ENCODE data around the gene SMC3. TPM values are rescaled to one million over a fixed set of nuclear protein-coding genes. Genes with fewer than 3 reads are reported as not detected.
"Not testable (repeated sequence)": the region's sequence is repeated elsewhere in the genome, so short reads cannot be mapped to it uniquely, and the experiment has no call there.

Gene SMC3
- total RNA-seq, 2 experiments from 2014 or later: 46.8 to 48.0 TPM

DNA sequence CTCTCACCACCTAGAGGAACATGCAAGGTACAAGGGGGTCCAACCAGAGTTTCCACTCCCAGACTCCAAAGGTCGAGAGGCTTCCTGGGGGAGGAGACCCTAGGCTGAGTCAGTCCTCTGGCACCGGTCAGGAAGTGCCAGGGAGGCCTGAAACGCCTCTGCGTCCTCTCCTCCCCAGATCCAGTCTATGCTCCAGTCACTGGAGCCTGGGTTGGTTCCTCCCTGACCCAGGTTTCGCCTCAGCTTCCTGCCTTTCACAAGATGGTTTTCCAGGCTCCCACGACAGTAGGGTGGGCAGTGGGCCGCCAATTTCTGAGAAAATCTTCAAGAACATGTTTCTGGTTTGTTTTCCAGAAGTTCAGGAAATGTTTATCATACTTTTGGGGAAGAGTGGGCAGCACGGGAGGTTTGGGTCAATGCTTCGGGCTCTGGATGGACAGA is 39.7 kb upstream of the SMC3 start:
- intact Hi-C loops (cut with DNase I, micrococcal nuclease): no loop called here
- Histone ChIP-seq H3K36me3 (ENCODE audit: insufficient read depth, low read length) (no peaks in the 10 kb centered on the region), H3K27me3 (ENCODE audit: control insufficient read depth in 1 of 2, insufficient read depth in 2 of 2, low read length in 2 of 2) (no peaks in the 10 kb centered on the region), H3K4me3 (ENCODE audit: low read length) (no peak overlapping the region), H3K27ac (ENCODE audit: low read depth in 1 of 2, low read length in 2 of 2) (no peak overlapping the region), H3K4me1 (ENCODE audit: insufficient read depth, low read length) (peaks cover 24% of the 10 kb centered on the region), H3K9me3 (ENCODE audit: control insufficient read depth in 1 of 2, insufficient read depth in 1 of 2, low read length in 2 of 2) (no peaks in the 10 kb centered on the region)
- Mint-ChIP-seq H3K27ac (no peak overlapping the region), H3K27me3 (no peaks in the 10 kb centered on the region), H3K9me3 (no peaks in the 10 kb centered on the region), H3K4me3 (no peak overlapping the region), H3K4me1 (ENCODE audit: low read depth) (peaks cover 21% of the 10 kb centered on the region), H3K36me3 (ENCODE audit: low read depth) (no peaks in the 10 kb centered on the region)
- no peak for TF ChIP-seq CTCF (IDR thresholded peaks at IDR 0.05)
- CTCF ChIA-PET: no interaction called here
- DNase-seq: no peak
- no peak for ATAC-seq (ENCODE audit: poor library complexity)
- POLR2A ChIA-PET: no interaction called here

DNA sequence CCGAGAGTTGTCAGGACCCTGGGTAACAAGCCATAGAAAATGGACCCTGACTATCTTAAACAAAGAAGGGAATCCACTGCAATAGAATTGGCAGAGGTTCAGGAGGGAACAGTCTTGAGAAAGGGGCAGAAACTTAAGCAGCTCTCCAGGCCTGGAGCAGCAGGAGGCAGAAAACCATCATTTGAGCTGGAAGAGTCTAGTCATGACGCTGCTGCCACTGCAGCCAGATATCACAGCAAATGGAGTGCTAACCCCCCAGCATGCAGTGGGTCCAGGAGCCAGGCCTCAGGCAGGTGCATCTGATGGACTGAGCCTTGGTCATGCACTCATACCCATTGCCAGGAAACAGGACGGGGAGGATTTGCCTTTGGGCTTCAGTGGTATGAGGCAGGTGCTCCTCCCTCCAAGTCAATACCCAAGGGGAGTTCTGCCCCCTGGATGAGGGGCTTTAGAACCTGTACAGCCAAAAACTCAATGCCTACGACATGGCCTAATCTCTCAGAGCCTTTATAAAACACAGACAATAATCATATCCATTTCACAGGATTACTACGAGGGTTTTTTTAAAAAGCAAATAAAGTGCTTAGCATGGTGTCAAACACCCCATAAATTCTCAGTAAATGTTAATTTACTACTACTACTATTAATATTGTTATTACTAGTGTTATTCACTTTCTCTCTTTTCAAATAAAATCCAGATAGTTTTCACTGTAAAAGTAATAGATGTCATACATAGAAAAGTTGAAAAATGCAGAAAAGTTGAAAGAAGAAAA is 39.1 kb upstream of the SMC3 start:
- Histone ChIP-seq H3K4me1 (ENCODE audit: insufficient read depth, low read length) (peaks cover 24% of the 10 kb centered on the region), H3K27ac (ENCODE audit: low read depth in 1 of 2, low read length in 2 of 2) (no peak overlapping the region), H3K27me3 (ENCODE audit: control insufficient read depth in 1 of 2, insufficient read depth in 2 of 2, low read length in 2 of 2) (no peaks in the 10 kb centered on the region), H3K9me3 (ENCODE audit: control insufficient read depth in 1 of 2, insufficient read depth in 1 of 2, low read length in 2 of 2) (no peaks in the 10 kb centered on the region), H3K36me3 (ENCODE audit: insufficient read depth, low read length) (no peaks in the 10 kb centered on the region), H3K4me3 (ENCODE audit: low read length) (no peak overlapping the region)
- intact Hi-C loops (cut with DNase I, micrococcal nuclease): no loop called here
- Mint-ChIP-seq H3K27ac (no peak overlapping the region), H3K27me3 (no peaks in the 10 kb centered on the region), H3K4me1 (ENCODE audit: low read depth) (peaks cover 19% of the 10 kb centered on the region), H3K9me3 (no peaks in the 10 kb centered on the region), H3K4me3 (peak overlapping the region; percentile 36), H3K36me3 (ENCODE audit: low read depth) (no peaks in the 10 kb centered on the region)
- CTCF ChIA-PET: no interaction called here
- no peak for ATAC-seq (ENCODE audit: poor library complexity)
- DNase-seq: no peak
- POLR2A ChIA-PET: no interaction called here
- TF ChIP-seq CTCF (IDR thresholded peaks at IDR 0.05): no peak

DNA sequence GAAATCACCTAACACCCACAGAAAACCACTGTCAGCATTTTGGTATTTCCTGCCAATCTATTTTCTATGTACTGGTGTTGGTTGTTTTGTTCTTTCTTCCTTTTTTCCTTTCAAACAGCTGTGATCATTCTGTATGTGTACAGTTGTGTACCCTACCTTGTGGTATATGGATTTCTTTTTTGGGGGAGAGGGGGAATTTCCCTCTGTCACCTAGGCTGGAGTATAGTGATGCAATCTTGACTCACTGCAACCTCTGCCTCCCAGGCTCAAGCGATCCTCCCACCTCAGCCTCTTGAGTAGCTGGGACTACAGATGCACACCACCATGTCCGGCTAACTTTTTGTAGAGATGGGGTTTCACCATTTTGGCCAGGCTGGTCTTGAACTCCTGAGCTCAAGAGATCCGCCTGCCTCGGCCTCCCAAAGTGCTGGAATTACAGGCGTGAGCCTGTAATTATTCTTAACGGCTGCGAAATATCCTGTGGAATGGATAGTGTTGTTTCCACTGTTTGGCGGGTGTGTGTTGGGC is 38.4 kb upstream of the SMC3 start:
- CTCF ChIA-PET; H3K27ac ChIP-seq (ENCODE audit: low read depth in 1 of 2, low read length in 2 of 2); H3K27me3 Mint-ChIP-seq; H3K9me3 Mint-ChIP-seq; H3K4me3 ChIP-seq (ENCODE audit: low read length); intact Hi-C loops (cut with DNase I, micrococcal nuclease); POLR2A ChIA-PET; H3K27me3 ChIP-seq (ENCODE audit: control insufficient read depth in 1 of 2, insufficient read depth in 2 of 2, low read length in 2 of 2); H3K36me3 Mint-ChIP-seq (ENCODE audit: low read depth); H3K9me3 ChIP-seq (ENCODE audit: control insufficient read depth in 1 of 2, insufficient read depth in 1 of 2, low read length in 2 of 2); H3K36me3 ChIP-seq (ENCODE audit: insufficient read depth, low read length); H3K27ac Mint-ChIP-seq: not testable (repeated sequence)
- ATAC-seq (ENCODE audit: poor library complexity): peak; percentile 48
- Mint-ChIP-seq H3K4me1 (ENCODE audit: low read depth) (peaks cover 19% of the 10 kb centered on the region), H3K4me3 (peak overlapping the region; percentile 36)
- peak in 3 of 14 experiments; percentile 46 to 65 (median 51) for DNase-seq
- peaks cover 24% of the 10 kb centered on the region for H3K4me1 ChIP-seq (ENCODE audit: insufficient read depth, low read length)
